ENCODE data around the gene SCARB2. TPM values are rescaled to one million over a fixed set of nuclear protein-coding genes. Genes with fewer than 3 reads are reported as not detected.
A peak's percentile ranks its signal among the peaks of the same experiment; 100 is the strongest.

SCARB2 gene
- total RNA-seq, 1 donor from 2014 or later = 166 TPM

- no peak for DNase-seq
- no peak for ATAC-seq
- Histone ChIP-seq H3K4me1 (peaks cover 8% of the 10 kb centered on the region), H3K4me3 (no peak overlapping the region), H3K9me3 (no peaks in the 10 kb centered on the region), H3K27ac (no peak overlapping the region), H3K27me3 (ENCODE audit: low read depth) (no peaks in the 10 kb centered on the region), H3K36me3 (no peaks in the 10 kb centered on the region)
- no peak for TF ChIP-seq CTCF (IDR thresholded peaks at IDR 0.05)
- intact Hi-C loops (cut with DNase I) = no loop called here
Measured at GRCh38 chr4:76232681-76233080, 19.1 kb upstream of the SCARB2 start.

GRCh38 chr4:76226418-76226817 is 12.8 kb upstream of the SCARB2 start:
- Histone ChIP-seq H3K27me3 (ENCODE audit: low read depth) (no peaks in the 10 kb centered on the region), H3K27ac (no peak overlapping the region), H3K36me3 (no peaks in the 10 kb centered on the region), H3K4me3 (no peak overlapping the region), H3K9me3 (no peaks in the 10 kb centered on the region), H3K4me1 (no peaks in the 10 kb centered on the region)
- no peak for TF ChIP-seq CTCF (IDR thresholded peaks at IDR 0.05)
- no peak for ATAC-seq
- no peak for DNase-seq
- intact Hi-C loops (cut with DNase I) = no loop called here

- intact Hi-C loops (cut with DNase I) = no loop called here
- no peaks in the 10 kb centered on the region for H3K9me3 ChIP-seq
- DNase-seq = no peak
- peak; percentile 60 to 82 for ATAC-seq
- no peak overlapping the region for H3K4me3 ChIP-seq
- H3K27me3 ChIP-seq (ENCODE audit: low read depth) = no peaks in the 10 kb centered on the region
- no peak overlapping the region for H3K27ac ChIP-seq
- peaks cover 11% of the 10 kb centered on the region for H3K4me1 ChIP-seq
- H3K36me3 ChIP-seq = no peaks in the 10 kb centered on the region
- TF ChIP-seq CTCF (IDR thresholded peaks at IDR 0.05) = no peak
Measured at GRCh38 chr4:76224171-76224570, 10.5 kb upstream of the SCARB2 start.

- no peaks in the 10 kb centered on the region for H3K9me3 ChIP-seq
- no peak for DNase-seq
- peaks cover 57% of the 10 kb centered on the region for H3K4me1 ChIP-seq
Measured at GRCh38 chr4:76219299-76220055, 5.9 kb upstream of the SCARB2 start.

GRCh38 chr4:76216975-76217814 is 3.6 kb upstream of the SCARB2 start:
- no peak for ATAC-seq
- no peaks in the 10 kb centered on the region for H3K9me3 ChIP-seq
- no peak for TF ChIP-seq CTCF (IDR thresholded peaks at IDR 0.05)
- H3K4me3 ChIP-seq = no peak overlapping the region
- H3K36me3 ChIP-seq = no peaks in the 10 kb centered on the region
- no peak for DNase-seq
- intact Hi-C loops (cut with DNase I) = no loop called here
- H3K27ac ChIP-seq = peak overlapping the region; percentile 32
- H3K4me1 ChIP-seq = peaks cover 69% of the 10 kb centered on the region
- H3K27me3 ChIP-seq (ENCODE audit: low read depth) = no peaks in the 10 kb centered on the region

More at GRCh38 chr4:76219299-76220055, 5.9 kb upstream of the SCARB2 start:
- ATAC-seq = peak; percentile 64 to 69
- H3K27ac ChIP-seq = peak overlapping the region; percentile 39
- intact Hi-C loops (cut with DNase I) = no loop called here
- H3K27me3 ChIP-seq (ENCODE audit: low read depth) = no peaks in the 10 kb centered on the region
- no peak for TF ChIP-seq CTCF (IDR thresholded peaks at IDR 0.05)
- H3K4me3 ChIP-seq = no peak overlapping the region
- no peaks in the 10 kb centered on the region for H3K36me3 ChIP-seq
